ENCODE data around the gene DHRS7B.
"Not testable (repeated sequence)": the region's sequence is repeated elsewhere in the genome, so short reads cannot be mapped to it uniquely, and the experiment has no call there.

The DHRS7B gene

DNA sequence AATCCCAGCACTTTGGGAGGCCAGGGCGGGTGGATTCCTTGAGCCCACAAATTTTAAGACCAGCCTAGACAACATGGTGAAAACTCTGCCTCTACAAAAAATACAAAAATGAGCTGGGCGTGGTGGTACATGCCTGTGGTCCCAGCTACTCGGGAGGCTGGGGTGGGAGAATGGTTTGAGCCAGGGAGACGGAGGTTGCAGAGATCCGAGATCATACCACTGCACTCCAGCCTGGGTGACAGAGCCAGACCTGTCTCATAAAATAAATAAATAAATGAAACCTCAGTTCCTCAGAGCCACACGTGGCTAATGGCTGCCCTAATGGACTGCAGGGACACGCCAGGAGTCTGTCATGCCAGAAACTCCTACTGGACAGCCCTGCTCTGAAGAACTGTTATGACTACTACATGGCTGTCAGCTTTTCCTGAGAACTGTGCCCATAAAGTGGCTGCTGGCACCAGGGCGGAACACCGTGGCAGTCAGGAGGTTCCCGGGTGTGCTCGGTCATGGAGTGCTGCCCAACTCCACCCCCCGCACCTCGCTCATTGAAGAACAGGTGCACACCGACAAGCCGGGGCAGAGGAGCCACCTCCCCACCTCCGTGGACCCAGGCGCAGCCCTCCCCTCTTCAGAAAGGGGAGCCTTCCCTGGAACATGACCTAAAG is 82.9 kb downstream of the DHRS7B start:
- DNase-seq (ENCODE audit: insufficient read length, low spot score) (no peak), FAIRE-seq (no peak)
- no peak for TF ChIP-seq POLR2A (IDR thresholded peaks at IDR 0.05; ENCODE audit: low read depth, low read length)

DNA sequence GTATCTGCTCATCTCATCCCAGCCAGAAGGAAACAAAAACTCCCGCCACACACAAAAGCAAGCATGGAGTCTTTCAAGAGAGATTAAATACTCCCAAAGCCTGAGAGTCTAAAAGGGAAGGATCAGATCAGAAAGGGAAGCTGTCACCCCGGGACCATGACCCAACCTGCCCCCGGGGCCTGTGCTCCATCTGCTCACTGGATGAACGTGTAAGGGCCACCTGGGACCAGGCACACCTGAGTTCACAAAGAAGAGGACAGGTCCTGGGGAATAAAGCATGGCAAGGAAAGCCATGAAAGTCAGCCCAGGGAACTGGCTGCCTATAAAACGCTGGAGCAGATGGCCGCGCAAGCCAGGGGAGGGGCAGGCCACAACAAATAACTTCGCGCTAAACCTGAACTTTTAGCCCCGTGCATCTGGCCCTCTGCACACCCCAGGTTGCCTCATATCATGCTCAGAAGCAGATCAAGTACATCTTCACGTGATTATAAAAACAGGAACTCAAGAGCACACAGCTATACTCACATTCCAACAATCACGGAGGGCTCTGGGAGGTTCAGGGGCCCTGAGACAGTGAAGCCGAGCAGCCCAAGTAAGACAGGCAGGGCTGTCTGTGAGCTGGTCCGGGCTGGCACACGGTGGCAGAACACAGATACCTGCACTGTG is 83.8 kb downstream of the DHRS7B start:
- DNase-seq (ENCODE audit: insufficient read length, low spot score): no peak
- TF ChIP-seq POLR2A (IDR thresholded peaks at IDR 0.05; ENCODE audit: low read depth, low read length): no peak
- FAIRE-seq: no peak

DNA sequence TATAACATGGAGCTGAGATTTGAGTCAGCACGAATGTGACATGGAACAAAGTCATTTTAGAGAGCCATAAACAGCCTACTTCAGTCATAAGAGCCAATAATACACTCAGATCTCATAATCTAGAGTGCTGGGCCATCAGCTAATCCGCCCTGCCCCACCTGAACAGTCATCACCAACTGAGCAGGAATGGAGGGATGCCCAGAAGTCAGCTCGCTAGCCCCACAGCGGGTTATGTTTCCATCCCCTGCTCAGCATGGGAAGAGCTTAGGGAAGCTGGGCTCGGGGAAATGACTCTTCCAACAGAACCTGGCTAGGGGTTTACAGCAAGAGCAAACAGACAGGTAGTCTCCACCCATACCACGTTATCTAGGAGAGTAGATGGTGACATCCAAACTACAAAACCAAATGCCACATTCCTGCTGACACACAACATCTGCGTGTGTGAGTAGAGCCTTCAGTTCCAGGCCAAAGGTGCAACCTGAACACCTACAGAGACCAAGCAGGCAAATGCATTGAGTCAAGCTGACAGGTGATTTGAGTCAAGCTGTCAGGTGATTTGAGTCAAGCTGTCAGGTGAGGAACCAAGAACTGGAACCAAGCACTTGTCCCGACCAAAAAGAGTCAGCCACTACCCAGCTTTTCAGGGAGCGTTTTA is 85.2 kb downstream of the DHRS7B start:
- FAIRE-seq: no peak

DNA sequence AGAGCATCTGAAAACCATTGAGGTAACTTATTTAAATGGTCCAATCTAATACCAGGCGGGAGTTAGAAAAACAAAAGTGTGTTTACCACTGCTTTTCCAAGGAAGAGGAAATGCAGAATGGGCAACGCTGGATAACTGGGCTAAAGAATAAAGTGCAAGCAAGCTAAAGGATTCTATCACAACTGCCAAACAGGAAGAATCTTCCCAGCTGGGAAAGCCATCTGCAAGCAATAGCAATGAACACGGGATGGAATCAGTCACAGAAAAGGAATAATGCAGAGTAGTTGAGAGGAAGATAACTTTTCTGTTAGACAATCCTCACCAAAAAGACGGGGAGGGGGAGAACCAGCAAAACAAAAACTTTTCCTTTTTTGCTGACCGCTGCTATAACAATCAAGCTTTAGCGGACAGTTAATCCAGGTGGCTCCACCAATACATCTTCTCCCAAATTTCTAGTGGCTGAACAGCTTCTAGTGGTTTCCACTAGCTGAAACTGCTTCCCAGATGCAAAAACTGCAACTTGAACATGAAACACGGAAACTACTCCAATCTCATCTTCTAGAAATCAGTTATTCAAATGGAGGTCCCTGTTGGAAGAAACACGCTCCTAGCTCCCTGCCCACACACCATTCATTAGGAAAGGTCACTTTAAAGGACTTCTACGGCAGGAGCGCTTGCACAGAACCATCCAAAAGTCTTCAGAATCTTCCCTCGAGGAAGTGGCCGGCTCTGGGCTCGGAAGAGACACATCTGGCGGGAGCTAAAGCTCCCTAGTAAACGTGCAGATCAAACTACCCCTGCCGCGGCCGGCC is 86.3 kb downstream of the DHRS7B start:
- FAIRE-seq (no peak), DNase-seq (ENCODE audit: insufficient read length, low spot score) (no peak)
- TF ChIP-seq POLR2A (IDR thresholded peaks at IDR 0.05; ENCODE audit: low read depth, low read length): no peak

More for the DNA sequence above, 85.2 kb downstream of the DHRS7B start:
- no peak for DNase-seq (ENCODE audit: insufficient read length, low spot score)
- TF ChIP-seq POLR2A (IDR thresholded peaks at IDR 0.05; ENCODE audit: low read depth, low read length): no peak

DNA sequence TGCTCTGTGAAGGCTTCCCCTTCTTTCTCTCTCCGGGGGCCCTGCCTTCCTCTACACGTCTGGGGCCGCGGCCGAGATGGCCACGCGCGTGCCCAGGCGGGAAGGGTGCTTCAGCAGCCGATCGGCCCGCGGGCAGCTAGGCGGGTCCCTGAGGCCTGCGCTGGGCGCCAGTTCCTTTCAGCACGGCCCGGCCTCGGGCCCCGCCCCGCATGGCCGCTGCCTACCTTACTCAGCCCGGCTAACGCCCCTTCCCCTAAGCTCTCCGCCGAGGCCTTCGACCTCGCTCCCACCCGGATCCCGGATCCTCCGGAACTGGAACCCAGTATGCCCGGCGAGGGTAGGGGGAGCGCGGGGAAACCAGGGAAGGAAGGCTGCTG is 86.9 kb downstream of the DHRS7B start:
- FAIRE-seq: no peak
- TF ChIP-seq POLR2A (IDR thresholded peaks at IDR 0.05; ENCODE audit: low read depth, low read length): no peak
- peak; percentile 42 for DNase-seq (ENCODE audit: insufficient read length, low spot score)

DNA sequence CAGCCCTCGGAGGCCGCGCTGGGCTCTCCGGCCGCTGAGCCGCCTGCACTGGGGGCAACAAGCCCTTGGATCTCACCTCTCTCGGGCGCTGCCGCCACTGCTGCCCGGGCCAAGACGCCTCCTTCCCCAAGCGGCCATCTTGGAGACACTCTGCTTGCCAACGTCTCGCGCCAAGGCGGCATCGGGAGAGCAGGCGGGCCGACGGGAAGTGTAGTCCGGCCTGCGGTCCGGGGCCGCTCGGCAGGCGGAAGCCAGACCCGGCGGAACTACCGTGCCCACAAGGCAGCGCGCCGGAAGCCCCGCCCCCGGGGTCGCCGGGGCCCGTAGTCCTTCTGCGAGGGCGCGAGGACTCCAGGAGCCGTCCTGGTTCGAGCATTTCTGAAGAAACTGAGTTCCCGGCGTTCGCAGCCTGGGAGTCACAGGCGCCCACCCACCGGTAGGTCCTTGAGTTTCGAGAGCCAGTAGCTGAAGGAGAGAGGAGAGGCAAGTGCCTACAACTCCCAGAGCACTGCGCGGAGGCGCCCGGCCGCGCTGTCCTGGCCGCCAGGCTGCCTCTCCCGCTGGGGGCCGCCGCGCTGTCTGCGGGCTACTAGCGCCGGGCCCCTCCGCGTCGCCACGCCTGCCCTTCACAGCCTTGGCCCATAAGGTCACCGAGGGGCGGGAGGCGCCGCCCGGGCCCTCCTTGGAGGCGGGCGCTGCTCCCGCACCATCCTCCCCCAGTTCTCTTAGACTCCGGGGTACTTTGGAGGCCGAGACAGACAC is 87.4 kb downstream of the DHRS7B start, which contains the start of gene TMEM11:
TSS of gene TMEM11 (minus strand) at position 147 of the 762 bp plus-strand sequence. CDS start at position 138, 9 bp downstream.
- DNase-seq (ENCODE audit: insufficient read length, low spot score) (peak; percentile 96), FAIRE-seq (no peak)
- peak; percentile 73 for TF ChIP-seq POLR2A (IDR thresholded peaks at IDR 0.05; ENCODE audit: low read depth, low read length)

DNA sequence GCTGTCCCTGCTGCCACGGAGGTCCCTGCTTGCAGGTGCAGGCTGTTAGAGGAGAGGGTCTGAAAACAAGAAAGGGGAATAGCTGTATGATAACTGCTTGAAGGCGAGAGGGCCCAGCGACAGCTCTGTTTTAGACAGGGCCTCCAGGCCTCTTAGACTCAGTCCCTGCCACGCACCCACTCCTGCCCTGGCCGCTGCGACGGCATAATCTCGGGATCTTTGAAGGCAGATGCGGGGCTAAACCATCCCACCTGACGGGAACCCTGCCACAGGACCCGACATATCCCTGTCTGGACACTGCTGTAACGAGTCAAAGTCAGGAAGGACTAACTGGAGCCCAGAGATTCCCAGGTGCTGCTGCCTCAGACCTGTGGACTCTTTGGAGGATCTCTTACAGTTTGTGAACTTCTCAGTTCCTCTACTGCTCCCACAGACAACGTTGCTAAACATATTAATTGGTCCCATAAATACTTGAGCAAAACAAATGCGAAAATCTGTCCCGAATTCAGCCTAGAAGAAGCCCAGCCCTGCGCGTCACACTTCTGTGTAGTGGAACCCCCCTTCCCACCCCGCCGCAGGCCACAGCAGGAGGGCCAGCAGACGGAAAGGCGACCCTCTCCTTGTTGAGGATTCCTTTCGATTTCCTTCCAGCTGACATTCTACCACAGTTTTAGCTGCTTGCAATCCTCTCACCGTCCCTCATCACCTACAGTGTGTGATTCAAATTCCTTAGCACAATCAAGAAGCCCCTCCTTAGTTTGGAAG is 88.2 kb downstream of the DHRS7B start:
- TF ChIP-seq POLR2A (IDR thresholded peaks at IDR 0.05; ENCODE audit: low read depth, low read length): no peak
- DNase-seq (ENCODE audit: insufficient read length, low spot score): no peak
- no peak for FAIRE-seq

DNA sequence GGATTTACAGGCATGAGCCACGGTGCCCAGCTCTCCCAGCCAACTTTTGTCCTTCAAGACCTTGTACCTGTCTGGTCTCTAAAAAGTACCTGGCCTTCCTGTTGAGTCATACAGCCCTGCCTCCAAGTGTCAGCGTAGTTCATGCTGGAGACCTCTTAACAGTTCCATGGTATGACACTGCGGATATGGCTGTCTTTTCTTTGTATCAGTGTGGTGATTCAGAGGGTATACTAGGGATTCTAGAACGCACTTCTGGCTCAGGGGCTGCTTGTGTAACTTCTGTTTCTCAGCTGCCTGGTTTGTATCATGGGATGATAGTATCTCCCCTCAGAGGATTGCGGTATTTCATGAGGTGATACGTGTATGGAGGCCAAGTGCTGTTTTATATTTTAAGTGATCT is 89.2 kb downstream of the DHRS7B start:
- FAIRE-seq: no peak
- TF ChIP-seq POLR2A (IDR thresholded peaks at IDR 0.05; ENCODE audit: low read depth, low read length): no peak
- DNase-seq (ENCODE audit: insufficient read length, low spot score): no peak

DNA sequence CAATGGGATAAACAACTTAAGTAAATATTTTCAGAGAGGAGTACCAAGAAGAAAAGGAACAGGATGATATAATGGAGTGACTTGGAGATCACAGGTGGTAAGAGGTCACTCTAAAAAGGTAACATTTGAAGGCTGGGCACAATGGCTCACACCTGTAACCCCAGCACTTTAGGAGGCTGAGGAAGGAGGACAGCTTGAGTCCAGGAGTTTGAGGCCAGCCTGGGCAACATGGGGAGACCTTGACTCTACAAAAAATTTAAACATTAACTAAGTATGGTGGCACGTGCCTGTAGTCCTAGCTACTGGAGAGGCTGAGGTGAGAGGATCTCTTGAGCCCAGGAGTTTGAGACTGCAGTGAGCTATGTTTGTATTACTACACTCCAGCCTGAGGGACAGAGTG is 90.6 kb downstream of the DHRS7B start:
- TF ChIP-seq POLR2A (IDR thresholded peaks at IDR 0.05; ENCODE audit: low read depth, low read length): no peak
- no peak for FAIRE-seq
- DNase-seq (ENCODE audit: insufficient read length, low spot score): no peak

DNA sequence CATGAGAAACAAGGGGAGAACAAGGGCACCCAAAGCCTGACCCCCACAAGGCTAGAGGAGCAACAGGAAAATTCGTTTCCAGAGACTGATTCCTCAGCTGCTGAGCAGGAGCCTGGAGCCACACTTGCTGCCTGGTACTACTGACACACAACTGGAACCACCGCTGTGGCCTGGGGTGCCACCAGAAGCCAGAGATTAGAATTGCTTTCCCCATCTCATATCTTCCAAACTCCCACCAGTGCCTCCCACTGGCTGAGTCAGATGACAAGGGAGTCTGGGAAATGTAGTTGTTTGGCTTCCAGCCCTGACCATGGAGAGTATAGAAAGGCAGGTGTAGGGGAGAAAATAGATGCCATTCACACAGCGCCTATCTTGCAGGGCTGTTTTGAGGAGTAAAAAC is 91.3 kb downstream of the DHRS7B start:
- FAIRE-seq (no peak), DNase-seq (ENCODE audit: insufficient read length, low spot score) (peak; percentile 26)
- TF ChIP-seq POLR2A (IDR thresholded peaks at IDR 0.05; ENCODE audit: low read depth, low read length): no peak

DNA sequence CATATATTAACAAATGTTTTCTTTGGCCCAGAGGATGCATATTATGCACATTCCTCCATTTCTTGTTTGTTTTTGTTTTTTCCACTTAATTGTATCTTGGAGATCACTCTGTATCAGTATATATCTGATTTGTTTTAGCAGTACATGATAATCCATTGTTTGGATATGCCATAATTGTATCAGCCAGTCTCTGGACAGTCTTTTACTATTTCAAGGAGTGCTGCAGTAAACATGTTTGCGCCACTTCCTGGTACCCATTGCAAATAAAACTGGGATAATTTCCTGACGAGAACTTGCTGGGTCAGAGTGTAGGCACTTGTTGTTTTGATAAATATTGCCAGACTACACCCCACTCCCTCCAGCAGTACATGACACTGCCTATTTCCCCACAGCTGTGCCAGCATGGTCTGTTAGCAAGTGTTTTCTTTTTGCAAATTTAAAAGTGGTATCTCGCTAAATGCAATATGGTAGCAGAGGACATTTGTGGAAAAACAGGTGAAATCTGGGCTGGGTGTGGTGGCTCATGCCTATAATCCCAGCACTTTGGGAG is 92.1 kb downstream of the DHRS7B start:
- FAIRE-seq: no peak
- no peak for TF ChIP-seq POLR2A (IDR thresholded peaks at IDR 0.05; ENCODE audit: low read depth, low read length)
- DNase-seq (ENCODE audit: insufficient read length, low spot score): no peak

DNA sequence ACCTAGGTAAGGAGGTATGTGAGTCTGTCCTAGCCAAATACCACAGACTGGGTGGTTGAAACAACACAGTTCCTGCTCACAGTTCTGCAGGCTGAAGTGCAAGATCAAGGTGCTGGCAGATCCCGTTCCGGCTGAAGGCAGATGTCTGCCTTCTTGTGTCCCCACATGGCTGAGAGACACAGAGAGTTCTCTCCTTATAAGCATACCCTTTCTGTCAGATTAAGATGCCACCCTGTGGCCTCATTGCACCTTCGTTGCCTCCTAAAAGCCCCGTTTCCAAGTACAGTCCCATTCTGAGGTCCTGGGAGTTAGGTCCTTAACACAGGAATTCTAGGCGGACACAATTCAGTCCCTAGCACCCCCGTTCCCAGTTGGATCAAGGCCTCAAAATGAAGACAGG is 96.3 kb downstream of the DHRS7B start:
- TF ChIP-seq POLR2A (IDR thresholded peaks at IDR 0.05; ENCODE audit: low read depth, low read length): no peak
- FAIRE-seq (no peak), DNase-seq (ENCODE audit: insufficient read length, low spot score) (no peak)

DNA sequence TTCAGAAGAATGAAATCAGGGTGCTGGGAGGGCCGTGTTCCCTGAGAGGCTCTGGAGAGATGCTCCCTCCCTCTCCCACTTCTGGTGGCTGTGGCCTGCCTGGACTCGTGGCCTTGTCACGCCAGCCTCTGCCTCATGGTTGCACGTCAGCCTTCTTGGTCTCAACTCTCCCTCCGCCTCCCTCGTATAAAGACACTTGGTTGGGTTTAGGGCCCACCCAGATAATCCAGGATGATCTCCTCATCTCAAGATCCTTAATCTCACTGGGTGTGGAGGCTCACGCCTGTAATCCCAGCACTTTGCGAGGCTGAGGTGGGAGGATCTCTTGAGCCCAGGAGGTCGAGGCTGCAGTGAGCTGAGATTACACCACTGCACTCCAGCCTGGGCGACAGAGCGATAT is 100.5 kb downstream of the DHRS7B start:
- not testable (repeated sequence) for DNase-seq (ENCODE audit: insufficient read length, low spot score); FAIRE-seq

All from H54 (cell line).